Gastrocnemius medialis (tissue), 4 donors: ENCODE measurements around the gene HSFX4. TPM values are rescaled to one million over a fixed set of nuclear protein-coding genes. Genes with fewer than 3 reads are reported as not detected.

Source experiments
- ATAC-seq, 2 donors: fragments of 150-250 bp; one replicate each; pipeline ENCODE4 v1.9.1; 2016
- DNase-seq, 2 donors: peaks; one replicate each; pipeline ENCODE4 v3.0.0-alpha.2; 2019
- H3K27ac ChIP-seq, 4 donors: fragments of 200-600 bp; sonication (generic); 1 replicate in 1 of 4; 2 replicates in 3 of 4; pipeline ENCODE4 v1.5.1; 2016 to 2018; ENCODE audit warnings: mild to moderate bottlenecking in 2 of 4, moderate library complexity in 1 of 4
- H3K27me3 ChIP-seq, 3 donors: fragments of 200-600 bp; sonication (generic) in 2 of 3; 1 replicate in 1 of 3; 2 replicates in 2 of 3; pipeline versions ENCODE4 v1.5.1 to v1.6.0; 2016 to 2019; ENCODE audit warnings: mild to moderate bottlenecking in 1 of 3, moderate library complexity in 1 of 3
- H3K36me3 ChIP-seq, 2 donors: fragments of 200-600 bp; sonication (generic) in 1 of 2; one replicate each; pipeline ENCODE4 v1.5.1; 2017 to 2018
- H3K4me1 ChIP-seq, 2 donors: fragments of 200-600 bp; sonication (generic) in 1 of 2; one replicate each; pipeline ENCODE4 v1.5.1; 2016 to 2017; ENCODE audit warnings: mild to moderate bottlenecking in 2 of 2
- H3K4me3 ChIP-seq, 4 donors: fragments of 200-600 bp; sonication (generic) in 3 of 4; 1 replicate in 1 of 4; 2 replicates in 3 of 4; pipeline ENCODE4 v1.5.1; 2016 to 2019; ENCODE audit warnings: mild to moderate bottlenecking in 2 of 4
- H3K9me3 ChIP-seq, 3 donors: fragments of 200-600 bp; sonication (generic) in 2 of 3; 1 replicate in 1 of 3; 2 replicates in 2 of 3; pipeline ENCODE4 v1.5.1; 2016 to 2019
- POLR2A ChIP-seq, 2 donors: fragments of 450-650 bp; IDR thresholded peaks; one replicate each; pipeline ENCODE4 v1.6.1; 2017; ENCODE audit warnings: antibody characterized with exemption in 2 of 2, mild to moderate bottlenecking in 2 of 2, moderate library complexity in 2 of 2
- in situ Hi-C, 4 donors: fragments of 200-750 bp; cut with MboI; loops; one replicate each; pipeline versions ENCODE4 v1.15.0 to v1.8.0; 2017; ENCODE audit warnings: low sequenced_read_pairs in 4 of 4
- intact Hi-C: fragments of 100-400 bp; cut with DNase I; formaldehyde crosslinking; loops from one replicate; pipeline ENCODE4 v1.15.1; 2023; ENCODE audit warnings: low total_unique reads
- total RNA-seq, 4 donors: library from RNA; depleted of rRNA; stranded (reverse); fragments of >200 nt; gene quantifications; one replicate each; pipeline versions ENCODE4 v1.1.0 to v1.2.3, GENCODE V29; 2016
- TF ChIP-seq, protein P1 (sequence below), 5 experiments: fragments of 450-650 bp in 3 of 5; fragments of 200-600 bp in 2 of 5; sonication (generic) in 2 of 5; IDR thresholded peaks in 4 of 5; conservative IDR thresholded peaks in 1 of 5; 1 replicate in 4 of 5; 2 replicates in 1 of 5; pipeline ENCODE4 v1.5.1; 2016 to 2019; ENCODE audit warnings: antibody characterized with exemption in 5 of 5, mild to moderate bottlenecking in 3 of 5, moderate library complexity in 3 of 5

The HSFX4 gene
- total RNA-seq, 4 donors from 2014 or later, result not detected

DNA sequence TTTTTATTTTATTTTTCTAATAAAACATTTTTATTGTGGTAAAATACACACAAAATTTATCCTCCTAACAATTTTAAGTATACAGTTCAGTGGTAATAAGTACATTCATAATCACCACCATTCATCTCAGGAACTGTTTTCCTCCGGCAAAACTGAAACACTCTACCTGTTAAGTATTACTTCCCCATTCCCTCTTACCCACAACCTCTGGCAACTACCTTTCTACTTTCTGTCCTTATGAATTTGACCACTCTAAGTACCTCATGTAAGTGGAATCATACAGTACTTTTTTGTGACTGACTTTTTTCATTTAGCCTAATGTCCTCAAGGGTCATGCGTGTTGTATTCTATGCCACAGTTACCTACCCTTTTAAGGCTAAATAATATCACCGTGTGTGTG, 21.1 kb upstream of the HSFX4 start:
- in situ Hi-C loops, result no loop called here
- Histone ChIP-seq H3K36me3 (no peaks in the 10 kb centered on the region), H3K27me3 (no peaks in the 10 kb centered on the region), H3K9me3 (no peaks in the 10 kb centered on the region), H3K4me3 (no peak overlapping the region), H3K4me1 (no peaks in the 10 kb centered on the region), H3K27ac (no peak overlapping the region)
- no peak for DNase-seq
- no peak for ATAC-seq
- TF ChIP-seq, protein P1, sequence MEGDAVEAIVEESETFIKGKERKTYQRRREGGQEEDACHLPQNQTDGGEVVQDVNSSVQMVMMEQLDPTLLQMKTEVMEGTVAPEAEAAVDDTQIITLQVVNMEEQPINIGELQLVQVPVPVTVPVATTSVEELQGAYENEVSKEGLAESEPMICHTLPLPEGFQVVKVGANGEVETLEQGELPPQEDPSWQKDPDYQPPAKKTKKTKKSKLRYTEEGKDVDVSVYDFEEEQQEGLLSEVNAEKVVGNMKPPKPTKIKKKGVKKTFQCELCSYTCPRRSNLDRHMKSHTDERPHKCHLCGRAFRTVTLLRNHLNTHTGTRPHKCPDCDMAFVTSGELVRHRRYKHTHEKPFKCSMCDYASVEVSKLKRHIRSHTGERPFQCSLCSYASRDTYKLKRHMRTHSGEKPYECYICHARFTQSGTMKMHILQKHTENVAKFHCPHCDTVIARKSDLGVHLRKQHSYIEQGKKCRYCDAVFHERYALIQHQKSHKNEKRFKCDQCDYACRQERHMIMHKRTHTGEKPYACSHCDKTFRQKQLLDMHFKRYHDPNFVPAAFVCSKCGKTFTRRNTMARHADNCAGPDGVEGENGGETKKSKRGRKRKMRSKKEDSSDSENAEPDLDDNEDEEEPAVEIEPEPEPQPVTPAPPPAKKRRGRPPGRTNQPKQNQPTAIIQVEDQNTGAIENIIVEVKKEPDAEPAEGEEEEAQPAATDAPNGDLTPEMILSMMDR (IDR thresholded peaks at IDR 0.05 in 4 of 5, conservative IDR thresholded peaks at IDR 0.05 in 1 of 5), result no peak
- TF ChIP-seq POLR2A (IDR thresholded peaks at IDR 0.05), result no peak
- intact Hi-C loops, result no loop called here

DNA sequence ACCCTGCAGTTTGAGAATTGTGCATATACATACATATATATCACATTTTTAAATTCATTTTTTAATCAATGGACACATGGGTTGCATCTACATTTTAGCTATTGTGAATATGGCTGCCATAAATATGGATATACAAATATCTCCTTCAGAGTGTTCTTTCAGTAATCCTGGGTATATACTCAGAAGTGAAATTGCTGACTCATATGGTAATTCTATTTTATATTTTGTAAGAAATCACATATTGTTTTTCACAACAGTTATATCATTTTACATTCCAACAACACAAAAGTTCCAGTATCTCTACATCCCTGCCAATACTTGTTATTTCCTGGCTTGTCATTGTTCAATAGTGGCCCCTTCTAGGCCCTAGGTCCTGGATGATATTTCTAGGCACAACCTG, 20.6 kb upstream of the HSFX4 start:
- in situ Hi-C loops, result no loop called here
- TF ChIP-seq, protein P1 (IDR thresholded peaks at IDR 0.05 in 4 of 5, conservative IDR thresholded peaks at IDR 0.05 in 1 of 5), result no peak
- TF ChIP-seq POLR2A (IDR thresholded peaks at IDR 0.05), result no peak
- H3K4me1 ChIP-seq, result no peaks in the 10 kb centered on the region
- no peak overlapping the region for H3K4me3 ChIP-seq
- DNase-seq (no peak), ATAC-seq (no peak)
- no peak overlapping the region for H3K27ac ChIP-seq
- intact Hi-C loops, result no loop called here
- H3K27me3 ChIP-seq, result no peaks in the 10 kb centered on the region
- no peaks in the 10 kb centered on the region for H3K9me3 ChIP-seq
- no peaks in the 10 kb centered on the region for H3K36me3 ChIP-seq

DNA sequence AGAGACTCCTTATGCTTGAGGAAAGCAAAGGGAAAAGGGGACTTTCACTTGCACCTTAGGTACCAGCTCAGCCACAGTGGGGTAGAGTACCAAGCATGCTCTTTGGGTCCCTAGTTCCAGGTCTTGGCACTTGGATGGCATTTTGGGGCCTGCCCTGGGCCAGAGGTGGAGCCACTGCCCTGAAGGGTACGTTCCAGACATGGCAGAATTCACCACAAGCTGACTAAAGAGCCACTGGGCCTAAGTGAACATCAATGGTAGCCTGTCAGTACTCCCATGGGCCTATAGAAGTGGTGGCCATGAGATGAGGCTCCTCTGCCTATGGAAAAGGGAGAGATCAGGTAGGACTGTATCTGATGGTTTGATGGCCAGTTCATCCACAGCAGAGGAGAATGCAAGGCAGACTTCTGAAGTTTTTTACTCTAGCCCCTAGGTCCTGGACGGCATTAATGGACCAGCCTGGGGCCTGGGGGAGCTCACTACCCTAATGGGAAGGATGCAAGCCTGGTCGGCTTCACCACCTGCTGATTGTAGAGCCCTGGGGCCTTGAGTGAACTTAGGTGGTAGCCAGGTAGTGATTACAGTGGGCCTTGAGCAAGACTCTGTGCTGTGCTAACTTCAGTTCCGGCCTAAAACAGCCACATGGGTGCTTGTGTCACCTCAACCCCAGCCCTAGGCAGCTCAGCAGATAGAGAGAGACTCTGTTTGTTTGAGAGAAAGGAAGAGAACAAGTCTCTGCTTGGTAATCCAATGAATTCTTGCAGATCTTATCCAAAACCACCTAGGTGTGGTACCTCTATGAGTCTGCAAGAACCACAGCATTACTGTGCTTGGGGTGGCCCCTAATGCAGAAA, 19.8 kb upstream of the HSFX4 start:
- H3K4me1 ChIP-seq, result no peaks in the 10 kb centered on the region
- no peaks in the 10 kb centered on the region for H3K27me3 ChIP-seq
- H3K27ac ChIP-seq, result no peak overlapping the region
- TF ChIP-seq, protein P1 (IDR thresholded peaks at IDR 0.05 in 4 of 5, conservative IDR thresholded peaks at IDR 0.05 in 1 of 5), result no peak
- TF ChIP-seq POLR2A (IDR thresholded peaks at IDR 0.05), result no peak
- ATAC-seq (no peak), DNase-seq (no peak)
- in situ Hi-C loops (no loop called here), intact Hi-C loops (no loop called here)
- H3K36me3 ChIP-seq, result no peaks in the 10 kb centered on the region
- H3K9me3 ChIP-seq, result no peaks in the 10 kb centered on the region
- no peak overlapping the region for H3K4me3 ChIP-seq

DNA sequence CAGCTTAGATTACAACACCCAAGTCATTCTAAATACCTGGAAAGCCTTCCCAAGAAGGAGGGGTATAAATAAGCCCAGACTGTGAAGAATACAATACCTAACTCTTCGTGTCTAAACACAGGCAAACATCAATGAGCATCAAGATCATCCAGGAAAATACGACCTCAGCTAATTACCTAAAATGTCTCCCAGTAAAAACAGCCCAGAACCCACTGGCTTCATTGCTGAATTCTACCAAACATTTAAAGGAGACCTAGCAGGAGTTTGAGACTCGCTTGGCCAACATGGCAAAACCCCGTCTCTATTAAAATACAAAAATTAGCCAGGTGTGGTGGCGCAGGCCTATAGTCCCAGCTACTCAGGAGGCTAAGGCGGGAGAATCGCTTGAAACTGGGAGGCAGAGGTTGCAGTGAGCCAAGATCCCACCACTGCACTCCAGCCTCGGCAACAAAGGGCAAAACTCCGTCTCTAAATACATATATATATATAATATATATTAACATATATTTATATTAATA, 19.1 kb upstream of the HSFX4 start:
- DNase-seq, result no peak
- in situ Hi-C loops (no loop called here), intact Hi-C loops (no loop called here)
- H3K36me3 ChIP-seq, result no peaks in the 10 kb centered on the region
- no peak for ATAC-seq
- no peak overlapping the region for H3K27ac ChIP-seq
- TF ChIP-seq, protein P1 (IDR thresholded peaks at IDR 0.05 in 4 of 5, conservative IDR thresholded peaks at IDR 0.05 in 1 of 5), result no peak
- no peak for TF ChIP-seq POLR2A (IDR thresholded peaks at IDR 0.05)
- H3K4me3 ChIP-seq, result no peak overlapping the region
- H3K4me1 ChIP-seq, result no peaks in the 10 kb centered on the region
- no peaks in the 10 kb centered on the region for H3K27me3 ChIP-seq
- H3K9me3 ChIP-seq, result no peaks in the 10 kb centered on the region
